ENCODE measurements around the gene SH3BP5. TPM values are rescaled to one million over a fixed set of nuclear protein-coding genes. Genes with fewer than 3 reads are reported as not detected.
A peak's percentile ranks its signal among the peaks of the same experiment; 100 is the strongest.

Gene SH3BP5
- total RNA-seq, 1 donor = 9.1 TPM

DNA sequence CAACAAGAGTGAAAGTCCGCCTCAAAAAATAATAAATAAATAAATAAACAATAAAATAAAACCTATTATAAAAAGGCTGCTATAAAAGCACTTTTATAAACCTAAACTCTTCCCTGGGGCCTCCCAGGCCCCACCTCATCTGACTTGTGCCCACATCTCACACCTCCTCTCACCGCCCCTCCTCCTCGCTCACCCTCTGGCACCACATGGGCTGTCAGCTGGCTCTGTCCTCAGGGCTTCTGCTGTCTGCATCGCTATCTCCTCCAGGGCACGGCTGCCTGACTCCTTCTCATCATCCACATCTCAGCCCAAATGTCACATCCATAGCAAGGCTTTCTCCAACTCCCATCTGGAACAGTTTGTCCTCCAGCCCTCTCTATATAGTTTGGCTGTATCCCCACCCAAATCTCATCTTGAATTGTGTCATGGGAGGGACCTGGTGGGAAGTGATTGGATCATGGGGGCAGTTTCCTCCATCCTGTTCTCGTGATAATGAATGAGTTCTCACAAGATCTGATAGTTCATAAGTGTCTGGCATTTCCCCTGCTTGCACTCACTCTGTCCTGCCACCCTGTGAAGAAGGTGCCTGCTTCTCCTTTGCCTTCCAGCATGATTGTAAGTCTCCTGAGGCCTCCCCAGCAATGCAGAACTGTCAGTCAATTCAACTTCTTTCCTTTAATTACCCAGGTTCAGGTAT is 8.8 kb upstream of the SH3BP5 start:
- TF ChIP-seq, protein P1, sequence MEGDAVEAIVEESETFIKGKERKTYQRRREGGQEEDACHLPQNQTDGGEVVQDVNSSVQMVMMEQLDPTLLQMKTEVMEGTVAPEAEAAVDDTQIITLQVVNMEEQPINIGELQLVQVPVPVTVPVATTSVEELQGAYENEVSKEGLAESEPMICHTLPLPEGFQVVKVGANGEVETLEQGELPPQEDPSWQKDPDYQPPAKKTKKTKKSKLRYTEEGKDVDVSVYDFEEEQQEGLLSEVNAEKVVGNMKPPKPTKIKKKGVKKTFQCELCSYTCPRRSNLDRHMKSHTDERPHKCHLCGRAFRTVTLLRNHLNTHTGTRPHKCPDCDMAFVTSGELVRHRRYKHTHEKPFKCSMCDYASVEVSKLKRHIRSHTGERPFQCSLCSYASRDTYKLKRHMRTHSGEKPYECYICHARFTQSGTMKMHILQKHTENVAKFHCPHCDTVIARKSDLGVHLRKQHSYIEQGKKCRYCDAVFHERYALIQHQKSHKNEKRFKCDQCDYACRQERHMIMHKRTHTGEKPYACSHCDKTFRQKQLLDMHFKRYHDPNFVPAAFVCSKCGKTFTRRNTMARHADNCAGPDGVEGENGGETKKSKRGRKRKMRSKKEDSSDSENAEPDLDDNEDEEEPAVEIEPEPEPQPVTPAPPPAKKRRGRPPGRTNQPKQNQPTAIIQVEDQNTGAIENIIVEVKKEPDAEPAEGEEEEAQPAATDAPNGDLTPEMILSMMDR (IDR thresholded peaks at IDR 0.05; ENCODE audit: insufficient read depth, low read depth, low read length) = no peak
- DNase-seq (ENCODE audit: low read depth) = no peak
- H3K4me3 ChIP-seq (ENCODE audit: low read depth, low read length) = no peak overlapping the region

DNA sequence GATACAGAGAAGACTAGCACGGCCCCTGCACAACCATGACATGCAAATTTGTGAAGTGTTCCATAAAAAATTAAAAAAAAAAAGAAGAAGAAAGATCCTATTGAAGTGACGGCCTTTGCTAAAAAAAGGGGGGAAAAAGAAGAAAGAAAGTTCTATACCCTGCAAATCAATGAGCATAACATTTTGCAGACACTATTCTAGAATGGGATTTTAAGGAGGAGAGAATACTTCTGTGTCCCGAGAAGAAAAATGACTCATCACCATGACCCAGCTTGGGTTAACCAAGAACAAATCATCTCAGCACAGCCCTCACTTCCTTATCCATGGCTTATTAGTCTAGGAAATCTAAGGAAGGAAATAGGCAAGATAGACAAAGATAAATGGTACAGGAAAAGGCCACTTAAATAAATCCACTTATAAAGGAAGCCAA is 7.4 kb upstream of the SH3BP5 start:
- DNase-seq (ENCODE audit: low read depth) = peak; percentile 52
- TF ChIP-seq, protein P1 (IDR thresholded peaks at IDR 0.05; ENCODE audit: insufficient read depth, low read depth, low read length) = no peak
- no peak overlapping the region for H3K4me3 ChIP-seq (ENCODE audit: low read depth, low read length)

DNA sequence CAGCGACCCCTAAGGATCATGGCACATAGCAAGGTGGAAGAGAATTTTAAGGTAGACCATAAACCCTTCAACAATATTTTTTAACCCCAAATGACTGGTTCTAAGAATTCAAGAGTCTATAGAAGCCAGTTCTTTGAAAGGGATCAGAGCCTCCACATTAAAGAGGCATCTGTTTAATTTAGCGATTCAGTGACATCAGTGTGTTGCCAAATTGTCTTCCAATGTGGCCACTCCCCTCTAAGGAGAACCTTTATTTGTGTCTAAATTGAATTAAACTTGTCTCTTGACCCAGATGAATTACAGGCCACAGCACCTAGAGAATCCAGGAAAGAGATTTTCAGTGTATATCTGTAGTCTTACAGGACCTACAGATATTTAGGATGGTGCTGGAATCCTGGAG is 6.6 kb upstream of the SH3BP5 start:
- no peak for DNase-seq (ENCODE audit: low read depth)
- H3K4me3 ChIP-seq (ENCODE audit: low read depth, low read length) = no peak overlapping the region
- TF ChIP-seq, protein P1 (IDR thresholded peaks at IDR 0.05; ENCODE audit: insufficient read depth, low read depth, low read length) = no peak

DNA sequence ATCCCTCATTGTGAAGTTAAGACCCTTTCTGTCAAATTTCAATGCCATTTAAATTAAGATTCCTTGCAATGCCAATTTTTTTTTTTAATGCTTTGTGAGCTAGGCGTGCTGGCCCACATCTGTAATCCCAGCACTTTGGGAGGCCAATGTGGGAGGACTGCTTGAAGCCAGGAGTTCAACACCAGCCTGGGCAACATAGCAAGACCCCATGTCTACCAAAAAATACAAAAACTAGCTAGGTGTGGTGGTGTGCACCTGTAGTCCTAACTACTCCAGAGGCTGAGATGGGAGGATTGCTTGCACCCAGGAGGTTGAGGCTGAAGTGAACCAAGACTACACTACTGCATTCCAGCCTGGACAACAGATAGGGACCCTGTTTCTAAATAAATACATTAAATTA is 5.6 kb upstream of the SH3BP5 start:
- TF ChIP-seq, protein P1 (IDR thresholded peaks at IDR 0.05; ENCODE audit: insufficient read depth, low read depth, low read length) = no peak
- DNase-seq (ENCODE audit: low read depth) = no peak
- no peak overlapping the region for H3K4me3 ChIP-seq (ENCODE audit: low read depth, low read length)

DNA sequence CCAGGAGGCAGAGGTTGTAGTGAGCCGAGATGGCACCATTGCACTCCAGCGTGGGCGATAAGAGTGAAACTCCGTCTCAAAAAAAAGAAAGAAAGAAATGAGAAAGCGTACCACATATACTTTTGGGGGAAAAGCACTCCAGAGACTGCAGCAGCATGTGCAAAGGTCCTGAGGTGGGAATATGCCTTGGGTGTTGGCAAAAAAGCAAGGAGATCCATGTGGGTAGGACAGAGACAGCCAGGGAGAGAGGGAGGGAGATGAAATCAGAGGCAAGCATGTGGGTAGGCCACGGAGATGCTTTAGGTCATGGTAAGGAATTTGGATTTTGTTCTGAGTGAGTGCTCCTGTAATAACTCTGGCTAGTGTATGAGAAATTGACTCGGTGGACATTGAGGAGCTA is 3.7 kb upstream of the SH3BP5 start:
- DNase-seq (ENCODE audit: low read depth) = no peak
- TF ChIP-seq, protein P1 (IDR thresholded peaks at IDR 0.05; ENCODE audit: insufficient read depth, low read depth, low read length) = no peak
- no peak overlapping the region for H3K4me3 ChIP-seq (ENCODE audit: low read depth, low read length)

DNA sequence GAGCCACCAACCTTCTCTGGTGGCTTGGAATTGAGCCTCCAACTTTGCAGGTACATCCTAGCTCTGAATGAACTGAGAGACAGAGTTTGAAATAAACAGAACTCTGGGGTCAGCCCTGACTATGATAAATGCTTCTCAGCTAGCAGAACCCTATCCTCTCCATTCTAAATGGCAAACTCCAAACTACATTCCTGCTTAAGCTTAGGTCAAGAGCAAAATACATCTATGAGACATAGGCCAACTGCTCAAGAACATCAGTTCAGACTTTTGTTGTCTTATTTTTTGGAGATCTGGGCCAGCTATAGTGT is 1.5 kb upstream of the SH3BP5 start:
- no peak for DNase-seq (ENCODE audit: low read depth)
- no peak overlapping the region for H3K4me3 ChIP-seq (ENCODE audit: low read depth, low read length)
- TF ChIP-seq, protein P1 (IDR thresholded peaks at IDR 0.05; ENCODE audit: insufficient read depth, low read depth, low read length) = no peak

Data from fibroblast of villous mesenchyme (primary cell).